ENCODE data around the gene HCRTR1.

Gene HCRTR1

GRCh38 chr1:31668303-31668883 is 50.9 kb downstream of the HCRTR1 start:
- DNase-seq, result no peak

GRCh38 chr1:31669433-31669785 is 51.9 kb downstream of the HCRTR1 start:
- no peak for DNase-seq

- peak; percentile 60 for DNase-seq
Measured at GRCh38 chr1:31669786-31670592, 52.5 kb downstream of the HCRTR1 start.

- no peak for DNase-seq
Measured at GRCh38 chr1:31670593-31670964, 53.1 kb downstream of the HCRTR1 start.

- DNase-seq, result no peak
Measured at GRCh38 chr1:31671147-31671546, 53.7 kb downstream of the HCRTR1 start.

GRCh38 chr1:31671561-31672201 is 54.2 kb downstream of the HCRTR1 start:
- no peak for DNase-seq

GRCh38 chr1:31672986-31673385 is 55.5 kb downstream of the HCRTR1 start:
- DNase-seq, result no peak

- no peak for DNase-seq
Measured at GRCh38 chr1:31673433-31673832, 55.9 kb downstream of the HCRTR1 start.

GRCh38 chr1:31674626-31675025 is 57.1 kb downstream of the HCRTR1 start:
- DNase-seq, result no peak

- no peak for DNase-seq
Measured at GRCh38 chr1:31675161-31675560, 57.7 kb downstream of the HCRTR1 start.

- no peak for DNase-seq
Measured at GRCh38 chr1:31675756-31676155, 58.3 kb downstream of the HCRTR1 start.

Measured in activated CD8-positive, alpha-beta memory T cell treated with anti-CD3 and anti-CD28 coated beads, Interleukin-2, amount 50 U/mL, for 48 hours (primary cell).